Duodenal mucosa (tissue), 2 donors: ENCODE results near the gene CTSE.

ENCODE experiments used
- H3K27ac ChIP-seq: one replicate; pipeline ENCODE4 v1.7.0; 2013; ENCODE audit warnings: low read depth, low read length
- H3K27me3 ChIP-seq, 2 donors: one replicate each; pipeline ENCODE4 v1.7.0; 2013; ENCODE audit warnings: low read length in 2 of 2, control low read depth in 1 of 2; ENCODE audit not compliant: insufficient read depth in 2 of 2, control insufficient read depth in 1 of 2
- H3K36me3 ChIP-seq, 2 donors: one replicate each; pipeline ENCODE4 v1.7.0; 2013; ENCODE audit warnings: low read length in 2 of 2, control low read depth in 1 of 2; ENCODE audit not compliant: insufficient read depth in 2 of 2, control insufficient read depth in 1 of 2
- H3K4me1 ChIP-seq, 2 donors: one replicate each; pipeline ENCODE4 v1.7.0; 2013; ENCODE audit warnings: low read length in 2 of 2, control low read depth in 1 of 2; ENCODE audit not compliant: insufficient read depth in 2 of 2, control insufficient read depth in 1 of 2
- H3K4me3 ChIP-seq, 2 donors: one replicate each; pipeline ENCODE4 v1.7.0; 2013; ENCODE audit warnings: low read length in 2 of 2, low read depth in 1 of 2
- H3K9ac ChIP-seq, 2 donors: one replicate each; pipeline ENCODE4 v1.7.0; 2013; ENCODE audit warnings: low read length in 2 of 2, low read depth in 1 of 2
- H3K9me3 ChIP-seq, 2 donors: one replicate each; pipeline ENCODE4 v1.7.0; 2013; ENCODE audit warnings: low read length in 2 of 2, control low read depth in 1 of 2; ENCODE audit not compliant: control insufficient read depth in 1 of 2

Gene CTSE

DNA sequence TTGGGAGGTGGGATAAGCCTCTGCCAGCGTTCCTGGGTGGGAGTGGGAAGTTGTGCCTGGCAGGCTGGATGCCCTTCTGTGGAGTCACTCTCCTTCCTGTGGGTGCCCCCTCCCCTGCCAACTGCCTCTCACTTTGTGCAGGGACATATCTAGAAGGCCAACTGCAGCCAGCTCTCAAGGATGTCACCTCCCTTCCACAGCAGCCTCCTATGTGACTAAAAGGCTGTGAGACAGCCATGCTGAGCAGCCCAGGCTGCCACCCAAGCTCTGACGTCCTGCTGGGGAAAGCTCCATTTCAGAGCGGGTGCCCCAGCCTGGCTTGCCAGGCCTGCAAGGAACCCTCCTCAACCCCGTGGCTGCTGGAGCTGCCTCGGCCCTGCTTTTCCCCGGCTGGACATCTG, 60.9 kb downstream of the CTSE start:
- no peaks in the 10 kb centered on the region for H3K36me3 ChIP-seq
- H3K4me3 ChIP-seq, result no peak overlapping the region
- H3K27ac ChIP-seq, result no peak overlapping the region
- H3K9ac ChIP-seq, result no peak overlapping the region
- H3K9me3 ChIP-seq, result no peaks in the 10 kb centered on the region
- H3K27me3 ChIP-seq, result no peaks in the 10 kb centered on the region
- peaks cover 0 to 3% of the 10 kb centered on the region in 2 donors for H3K4me1 ChIP-seq

DNA sequence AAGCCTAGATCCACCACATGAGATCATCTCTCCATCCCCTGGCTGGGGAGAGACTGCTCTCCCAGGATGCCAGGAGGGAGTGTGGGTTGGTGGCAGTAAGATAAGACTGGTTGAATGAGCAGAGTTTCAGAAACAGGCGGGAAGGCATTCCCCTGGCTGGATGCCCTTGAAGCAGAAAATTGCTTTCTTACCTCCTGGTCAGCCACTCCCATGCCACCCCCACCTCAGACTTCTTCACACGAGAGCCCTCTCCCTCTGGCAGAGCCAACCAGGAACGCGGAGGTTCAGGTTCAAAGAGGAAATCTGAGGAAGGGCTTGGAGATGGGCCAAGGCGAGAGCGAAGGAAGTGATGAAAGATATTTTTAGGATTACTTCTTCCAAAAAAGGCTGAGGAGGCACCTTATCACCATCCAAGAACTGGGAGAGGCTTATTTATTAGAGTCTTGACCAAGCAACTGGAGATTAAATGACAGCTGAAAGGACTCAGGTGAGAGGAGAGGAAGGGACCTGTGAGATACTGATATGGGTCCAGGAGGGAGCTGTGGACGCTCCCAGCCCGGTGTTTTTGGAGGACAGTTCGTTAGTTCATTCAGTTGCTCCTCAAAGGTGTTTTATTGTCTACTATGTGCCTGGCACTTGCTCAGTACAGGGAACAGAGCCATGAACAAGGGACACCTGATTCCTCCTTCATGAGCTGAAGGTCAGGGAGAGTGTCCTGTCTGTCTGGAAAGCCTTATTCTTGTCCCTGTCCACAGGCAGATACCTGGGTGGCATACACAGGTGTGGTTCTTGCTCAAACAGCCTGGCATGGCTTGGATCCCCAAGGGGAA, 61.5 kb downstream of the CTSE start:
- H3K36me3 ChIP-seq, result no peaks in the 10 kb centered on the region
- no peak overlapping the region for H3K9ac ChIP-seq
- peaks cover 0 to 3% of the 10 kb centered on the region in 2 donors for H3K4me1 ChIP-seq
- H3K4me3 ChIP-seq, result no peak overlapping the region
- no peak overlapping the region for H3K27ac ChIP-seq
- peaks cover 0 to 2% of the 10 kb centered on the region in 2 donors for H3K27me3 ChIP-seq
- no peaks in the 10 kb centered on the region for H3K9me3 ChIP-seq

DNA sequence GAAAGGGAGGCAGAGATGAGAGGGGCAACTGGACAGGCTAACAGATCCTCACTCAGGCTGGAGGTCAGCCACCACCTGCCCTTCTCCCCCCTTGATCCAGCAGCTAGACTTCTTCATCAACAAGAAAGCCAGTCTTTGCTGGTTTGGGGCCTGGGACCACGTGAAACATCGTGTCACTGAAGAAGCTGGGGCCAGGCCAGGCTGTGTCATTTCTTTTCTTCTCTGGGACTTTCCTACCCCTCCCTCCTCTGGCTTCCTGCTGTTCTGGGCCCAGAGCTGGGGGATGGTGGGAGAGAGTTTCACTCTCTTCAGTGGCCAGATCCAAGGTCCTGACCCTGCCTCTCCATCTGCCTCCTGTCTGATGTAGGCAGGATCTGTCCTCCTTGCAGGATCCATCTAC, 62.3 kb downstream of the CTSE start:
- H3K9ac ChIP-seq, result no peak overlapping the region
- no peaks in the 10 kb centered on the region for H3K9me3 ChIP-seq
- peaks cover 0 to 3% of the 10 kb centered on the region in 2 donors for H3K4me1 ChIP-seq
- H3K27ac ChIP-seq, result no peak overlapping the region
- no peaks in the 10 kb centered on the region for H3K36me3 ChIP-seq
- H3K27me3 ChIP-seq, result peaks cover 0 to 10% of the 10 kb centered on the region in 2 donors
- no peak overlapping the region for H3K4me3 ChIP-seq

DNA sequence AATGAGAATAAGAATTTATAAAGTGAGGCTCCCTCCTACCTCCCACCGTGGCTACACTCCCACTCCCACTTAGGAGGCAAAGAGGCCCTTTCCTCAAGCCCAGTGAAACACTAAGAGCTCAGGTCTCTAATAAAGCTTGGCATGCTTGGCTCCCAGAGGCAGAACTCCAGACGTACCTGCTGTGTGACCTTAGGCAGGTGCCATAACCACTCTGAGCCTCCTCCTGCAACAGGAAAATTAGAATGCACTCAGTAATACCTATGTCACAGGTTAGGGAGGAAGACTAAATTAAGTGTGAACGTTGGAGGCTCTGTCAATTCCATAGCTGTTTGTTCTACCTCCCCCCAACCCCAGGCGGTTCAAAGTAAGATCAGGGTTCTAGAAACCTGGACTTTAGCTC, 63.9 kb downstream of the CTSE start:
- no peaks in the 10 kb centered on the region for H3K9me3 ChIP-seq
- no peak overlapping the region for H3K4me3 ChIP-seq
- H3K4me1 ChIP-seq, result peaks cover 0 to 3% of the 10 kb centered on the region in 2 donors
- H3K9ac ChIP-seq, result no peak overlapping the region
- peaks cover 0 to 14% of the 10 kb centered on the region in 2 donors for H3K27me3 ChIP-seq
- H3K27ac ChIP-seq, result no peak overlapping the region
- H3K36me3 ChIP-seq, result no peaks in the 10 kb centered on the region
